Mammary microvascular endothelial cell (primary cell): ENCODE results near the gene ETDB. TPM values are rescaled to one million over a fixed set of nuclear protein-coding genes. Genes with fewer than 3 reads are reported as not detected.

Experiments used
- total RNA-seq: library from RNA; depleted of rRNA; stranded (reverse); fragments of >200 nt; gene quantifications from 2 replicates; pipeline ENCODE4 v1.2.3, GENCODE V29; 2015

ETDB gene
- not detected in 2 replicates for total RNA-seq

GRCh38 chrX:135120056-135120576, at the start of gene ETDB:
ETDB (minus strand) TSS chrX:135120526; CDS start chrX:135119261, 1,265 bp downstream.

Other genes starting within 250 kb of the ETDB start
- 20.6 and 22.8 TPM in 2 replicates for gene MOSPD1, start 205.3 kb downstream of the ETDB start, total RNA-seq
- 1.5 and 3.3 TPM in 2 replicates for gene SMIM10, start 129.5 kb downstream of the ETDB start, total RNA-seq
- 13.4 and 13.6 TPM in 2 replicates for gene RTL8B, start 98.0 kb downstream of the ETDB start, total RNA-seq
- 114 and 116 TPM in 2 replicates for gene RTL8C, start 88.2 kb downstream of the ETDB start, total RNA-seq
- gene RTL8A, start 68.4 kb downstream of the ETDB start, total RNA-seq, result 26.7 and 38.4 TPM in 2 replicates
- 0.07 and 0.10 TPM in 2 replicates for gene SMIM10L2B, start 21.8 kb downstream of the ETDB start, total RNA-seq
- gene CT55, start 50.9 kb upstream of the ETDB start, total RNA-seq, result not detected in 2 replicates
- gene ETDA, start 131.5 kb upstream of the ETDB start, total RNA-seq, result not detected in 2 replicates
- not detected in 2 replicates for gene ETDC, start 189.0 kb upstream of the ETDB start, total RNA-seq
- 3.7 and 4.5 TPM in 2 replicates for gene ZNF75D, start 223.6 kb upstream of the ETDB start, total RNA-seq
- gene ZNF449, start 224.3 kb upstream of the ETDB start, total RNA-seq, result 3.4 and 3.5 TPM in 2 replicates